Measurements from ENCODE around the gene PRH2.

DNA sequence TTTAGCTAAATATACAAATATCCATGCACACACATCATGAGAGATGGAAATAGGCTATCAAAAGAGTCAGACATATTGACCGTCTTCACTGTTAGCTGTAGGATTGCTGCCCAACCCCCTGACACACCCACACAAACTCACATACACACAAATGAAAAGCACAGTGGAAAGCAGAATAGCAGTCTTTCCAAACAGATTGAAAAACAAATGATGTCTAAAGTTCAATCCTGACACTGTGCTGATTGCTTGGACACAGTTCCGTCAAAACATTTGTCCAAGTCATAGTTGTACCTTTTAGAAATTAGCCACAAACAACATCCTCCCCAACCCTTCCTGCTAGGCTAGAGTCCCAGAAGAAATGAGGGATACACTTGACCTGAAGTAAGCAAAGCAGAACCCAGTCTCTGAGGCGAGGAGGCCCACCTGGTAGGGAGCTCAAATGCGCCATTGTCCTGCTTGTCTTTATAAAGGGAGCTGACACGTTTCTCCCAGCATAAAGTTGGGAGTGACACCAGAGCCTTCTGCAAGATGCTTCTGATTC, at the start of gene PRH2:
- TF ChIP-seq POLR2A (IDR thresholded peaks at IDR 0.05) = no peak
- TF ChIP-seq, protein P1, sequence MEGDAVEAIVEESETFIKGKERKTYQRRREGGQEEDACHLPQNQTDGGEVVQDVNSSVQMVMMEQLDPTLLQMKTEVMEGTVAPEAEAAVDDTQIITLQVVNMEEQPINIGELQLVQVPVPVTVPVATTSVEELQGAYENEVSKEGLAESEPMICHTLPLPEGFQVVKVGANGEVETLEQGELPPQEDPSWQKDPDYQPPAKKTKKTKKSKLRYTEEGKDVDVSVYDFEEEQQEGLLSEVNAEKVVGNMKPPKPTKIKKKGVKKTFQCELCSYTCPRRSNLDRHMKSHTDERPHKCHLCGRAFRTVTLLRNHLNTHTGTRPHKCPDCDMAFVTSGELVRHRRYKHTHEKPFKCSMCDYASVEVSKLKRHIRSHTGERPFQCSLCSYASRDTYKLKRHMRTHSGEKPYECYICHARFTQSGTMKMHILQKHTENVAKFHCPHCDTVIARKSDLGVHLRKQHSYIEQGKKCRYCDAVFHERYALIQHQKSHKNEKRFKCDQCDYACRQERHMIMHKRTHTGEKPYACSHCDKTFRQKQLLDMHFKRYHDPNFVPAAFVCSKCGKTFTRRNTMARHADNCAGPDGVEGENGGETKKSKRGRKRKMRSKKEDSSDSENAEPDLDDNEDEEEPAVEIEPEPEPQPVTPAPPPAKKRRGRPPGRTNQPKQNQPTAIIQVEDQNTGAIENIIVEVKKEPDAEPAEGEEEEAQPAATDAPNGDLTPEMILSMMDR (IDR thresholded peaks at IDR 0.05) = no peak
